GM10266 (cell line): ENCODE results near the gene VASH2.
"Not testable (repeated sequence)": the region's sequence is repeated elsewhere in the genome, so short reads cannot be mapped to it uniquely, and the experiment has no call there.

Experiments used
- DNase-seq: peaks from one replicate; pipeline ENCODE4 v3.0.0; 2012; ENCODE audit errors: extremely low spot score
- CTCF ChIP-seq: IDR thresholded peaks from 2 replicates; pipeline ENCODE4 v1.5.1; 2012; ENCODE audit warnings: mild to moderate bottlenecking, low read depth; ENCODE audit not compliant: control insufficient read depth, insufficient read depth; ENCODE audit errors: missing control alignments

The VASH2 gene

DNA sequence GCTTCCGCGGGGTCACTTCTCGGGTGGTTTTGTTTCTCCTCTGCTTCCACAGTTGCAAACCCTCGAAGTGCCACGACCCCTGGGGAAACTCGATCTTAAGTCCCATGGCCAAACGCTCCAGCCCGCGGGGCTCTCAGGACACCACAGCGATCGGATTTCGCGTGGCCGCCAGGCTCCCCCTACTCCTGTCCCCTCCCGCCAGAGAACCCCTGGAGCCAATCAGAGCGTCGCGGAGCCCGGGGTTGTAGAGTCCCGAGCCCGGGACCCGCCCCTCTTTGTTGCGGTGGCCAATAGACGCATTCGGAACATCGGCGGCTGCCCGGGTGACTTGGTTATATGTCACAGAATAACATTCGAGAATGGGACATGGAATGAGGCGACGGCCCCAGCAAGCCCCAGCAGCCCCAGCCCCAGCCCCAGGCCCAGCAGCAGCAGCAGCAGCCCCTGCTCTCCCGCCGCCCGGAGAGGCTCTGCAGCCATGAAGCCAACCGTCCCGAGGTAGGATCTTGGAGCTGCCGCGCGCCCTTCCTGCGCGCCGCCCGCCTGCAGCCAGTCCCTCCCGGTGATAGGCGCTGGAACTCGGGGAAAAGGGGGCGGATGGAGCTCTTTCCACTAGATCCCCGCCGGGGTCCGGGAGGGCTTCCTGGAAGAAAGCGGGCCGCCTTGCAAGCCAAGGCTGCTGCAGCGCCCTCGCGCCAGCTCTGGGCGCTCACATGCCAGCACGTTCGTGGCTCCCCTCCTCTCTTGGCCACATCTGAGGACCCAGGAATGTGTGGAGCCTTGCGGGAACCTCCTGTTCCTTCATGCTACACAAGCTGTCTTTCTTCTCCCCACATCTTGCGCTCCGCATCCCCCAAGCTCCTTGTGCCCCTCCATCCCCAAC is at the start of gene VASH2:
TSS of gene VASH2 (plus strand) at position 299 of the 883 bp plus-strand sequence. CDS start 1,002 bp downstream, outside the sequence.
- DNase-seq: peak; percentile 96
- TF ChIP-seq CTCF: no peak

DNA sequence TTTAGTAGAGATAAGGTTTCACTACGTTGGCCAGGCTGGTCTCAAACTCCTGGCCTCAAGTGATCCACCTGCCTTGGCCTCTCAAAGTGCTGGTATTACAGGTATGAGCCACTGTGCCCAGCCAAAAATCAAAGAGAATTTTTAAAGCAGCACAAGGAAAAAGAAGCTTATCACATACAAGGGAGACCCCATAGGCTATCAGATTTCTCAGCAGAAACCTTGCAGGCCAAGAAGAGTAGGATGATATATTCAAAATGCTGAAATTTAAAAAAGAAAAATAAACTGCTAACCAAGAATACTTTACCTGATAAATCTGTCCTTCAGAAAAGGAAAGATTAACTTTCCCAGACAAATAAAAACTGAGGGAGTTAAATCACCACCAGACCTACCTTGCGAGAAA is 49.1 kb upstream of the VASH2 start:
- no peak for DNase-seq
- no peak for TF ChIP-seq CTCF

GRCh38 chr1:212902054-212902453 is 48.3 kb upstream of the VASH2 start:
- TF ChIP-seq CTCF: no peak
- DNase-seq: no peak

- no peak for DNase-seq
- no peak for TF ChIP-seq CTCF
Measured at GRCh38 chr1:212903664-212904063, 46.7 kb upstream of the VASH2 start.

DNA sequence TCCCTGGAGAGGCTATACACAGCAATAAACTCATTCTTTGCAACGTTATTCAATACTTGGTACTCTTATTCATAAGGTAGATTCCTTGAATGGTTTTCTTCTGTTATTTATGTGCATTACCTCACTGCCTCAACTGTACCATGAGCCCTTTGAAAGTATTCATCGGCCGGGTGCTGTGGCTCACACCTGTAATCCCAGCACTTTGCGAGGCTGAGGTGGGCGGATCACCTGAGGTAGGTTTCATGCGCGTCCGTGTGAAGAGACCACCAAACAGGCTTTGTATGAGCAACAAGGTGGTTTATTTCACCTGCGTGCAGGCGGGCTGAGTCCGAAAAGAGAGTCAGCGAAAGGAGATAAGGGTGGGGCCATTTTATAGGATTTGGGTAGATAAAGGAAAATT is 42.3 kb upstream of the VASH2 start:
- DNase-seq: not testable (repeated sequence)

DNA sequence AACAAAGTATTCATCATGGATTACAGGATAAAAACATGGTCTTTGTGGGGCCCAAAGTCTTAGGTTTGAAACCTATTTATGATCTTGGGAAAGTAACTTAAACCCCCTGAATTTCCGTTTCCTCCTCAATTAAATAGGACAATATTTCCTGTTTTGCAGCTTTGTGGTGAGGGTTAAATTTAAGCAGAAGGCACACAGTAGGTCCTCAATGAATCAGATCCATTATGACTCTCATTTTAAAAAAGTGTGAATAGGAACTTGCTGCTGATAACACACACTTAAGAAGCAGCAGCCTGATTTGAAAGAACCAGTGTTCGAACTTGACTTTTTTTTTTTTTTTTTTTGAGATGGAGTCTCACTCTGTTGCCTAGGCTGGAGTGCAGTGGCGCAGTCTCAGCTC is 41.4 kb upstream of the VASH2 start:
- DNase-seq: no peak
- no peak for TF ChIP-seq CTCF

- no peak for DNase-seq
Measured at GRCh38 chr1:212909652-212910063, 40.7 kb upstream of the VASH2 start.

GRCh38 chr1:212910213-212910612 is 40.1 kb upstream of the VASH2 start:
- not testable (repeated sequence) for DNase-seq

More at GRCh38 chr1:212909652-212910063, 40.7 kb upstream of the VASH2 start:
- no peak for TF ChIP-seq CTCF

DNA sequence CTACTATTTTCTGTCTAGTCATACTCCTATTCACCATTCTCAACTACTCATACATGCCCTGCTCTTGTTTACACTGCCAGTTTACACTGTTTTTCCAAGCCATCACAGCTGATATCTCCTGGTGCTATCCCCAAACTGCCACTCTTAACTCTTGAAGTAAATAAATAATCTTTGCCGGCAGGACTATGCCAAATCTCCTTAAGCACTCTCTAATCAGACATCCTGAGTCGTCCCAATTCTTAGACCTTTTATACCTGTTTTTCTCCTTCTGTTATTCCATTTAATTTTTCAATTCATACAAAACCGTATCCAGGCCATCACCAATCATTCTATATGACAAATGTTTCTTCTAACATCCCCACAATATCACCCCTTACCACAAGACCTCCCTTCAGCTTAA is 36.7 kb upstream of the VASH2 start:
- not testable (repeated sequence) for DNase-seq

DNA sequence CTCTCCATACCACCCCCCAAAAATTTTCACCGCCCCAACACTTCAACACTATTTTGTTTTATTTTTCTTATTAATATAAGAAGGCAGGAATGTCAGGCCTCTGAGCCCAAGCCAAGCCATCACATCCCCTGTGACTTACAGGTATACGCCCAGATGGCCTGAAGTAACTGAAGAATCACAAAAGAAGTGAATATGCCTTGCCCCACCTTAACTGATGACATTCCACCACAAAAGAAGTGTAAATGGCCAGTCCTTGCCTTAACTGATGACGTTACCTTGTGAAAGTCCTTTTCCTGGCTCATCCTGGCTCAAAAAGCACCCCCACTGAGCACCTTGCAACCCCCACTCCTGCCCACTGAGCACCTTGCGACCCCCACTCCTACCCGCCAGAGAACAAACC is 36.2 kb upstream of the VASH2 start:
- DNase-seq: not testable (repeated sequence)
